Hepatocyte (in vitro differentiated cells): ENCODE data around the gene ZBTB20. TPM values are rescaled to one million over a fixed set of nuclear protein-coding genes. Genes with fewer than 3 reads are reported as not detected.

Experiments used
- DNase-seq: peaks from one replicate; pipeline ENCODE4 v3.0.0-alpha.2; 2016; ENCODE audit warnings: low spot score
- H2AFZ ChIP-seq: fragments of 200-600 bp; sonication (generic); 2 replicates; pipeline ENCODE4 v1.6.0; 2016; ENCODE audit warnings: antibody characterized with exemption, mild to moderate bottlenecking
- H3K27ac ChIP-seq: fragments of 200-600 bp; sonication (generic); 2 replicates; pipeline ENCODE4 v1.5.1; 2016; ENCODE audit warnings: mild to moderate bottlenecking
- H3K27me3 ChIP-seq: fragments of 200-600 bp; sonication (generic); 2 replicates; pipeline ENCODE4 v1.6.1; 2016
- H3K36me3 ChIP-seq: fragments of 200-600 bp; sonication (generic); replicated peaks from 2 replicates; pipeline ENCODE4 v1.5.1; 2016; ENCODE audit warnings: low read depth; ENCODE audit not compliant: insufficient read depth
- H3K4me1 ChIP-seq: fragments of 200-600 bp; sonication (generic); 2 replicates; pipeline ENCODE4 v1.5.1; 2016; ENCODE audit warnings: mild to moderate bottlenecking, moderate library complexity; ENCODE audit not compliant: insufficient read depth
- H3K4me2 ChIP-seq: fragments of 200-600 bp; sonication (generic); 2 replicates; pipeline ENCODE4 v1.6.0; 2016
- H3K4me3 ChIP-seq: fragments of 200-600 bp; sonication (generic); 2 replicates; pipeline ENCODE4 v1.5.1; 2016; ENCODE audit warnings: mild to moderate bottlenecking
- H3K79me2 ChIP-seq: fragments of 200-600 bp; sonication (generic); 2 replicates; pipeline ENCODE4 v1.6.0; 2017; ENCODE audit warnings: mild to moderate bottlenecking
- H3K9me2 ChIP-seq: fragments of 200-600 bp; sonication (generic); replicated peaks from 2 replicates; pipeline ENCODE4 v1.6.0; 2017; ENCODE audit warnings: mild to moderate bottlenecking; ENCODE audit not compliant: insufficient read depth
- H3K9me3 ChIP-seq: fragments of 200-600 bp; sonication (generic); 2 replicates; pipeline ENCODE4 v1.5.1; 2016; ENCODE audit warnings: low read depth, mild to moderate bottlenecking
- H4K20me1 ChIP-seq: fragments of 200-600 bp; sonication (generic); 2 replicates; pipeline ENCODE4 v1.6.0; 2016; ENCODE audit warnings: mild to moderate bottlenecking; ENCODE audit not compliant: insufficient read depth, poor library complexity, severe bottlenecking
- EZH2 ChIP-seq: fragments of 200-600 bp; sonication (generic); IDR thresholded peaks from 2 replicates; pipeline ENCODE4 v1.6.1; 2016; ENCODE audit warnings: antibody characterized with exemption, mild to moderate bottlenecking, borderline replicate concordance
- EZH2phosphoT487 ChIP-seq: fragments of 200-600 bp; sonication (generic); IDR thresholded peaks from one replicate; pipeline ENCODE4 v1.6.1; 2018; ENCODE audit warnings: antibody characterized with exemption, mild to moderate bottlenecking, low read depth, moderate library complexity; ENCODE audit not compliant: unreplicated experiment, severe bottlenecking
- WGBS: methylation state at CpG from one replicate; pipeline ENCODE4 v1.1.6; 2016; ENCODE audit warnings: low lambda C conversion rate; ENCODE audit errors: missing lambda C conversion rate; 5-methylcytosine and 5-hydroxymethylcytosine counted together
- polyA plus RNA-seq: library from polyadenylated mRNA; unstranded; fragments of >200 nt; fragmentation: Nextera tagmentation; extraction: Ambion mirVana; gene quantifications from 2 replicates; pipeline ENCODE4 v1.2.1, GENCODE V29; 2016
- total RNA-seq: library from RNA; depleted of rRNA; stranded (reverse); fragments of >200 nt; gene quantifications from 2 replicates; pipeline ENCODE4 v1.2.3, GENCODE V29; 2014
- TF ChIP-seq, protein P1 (sequence below): fragments of 200-600 bp; sonication (generic); IDR thresholded peaks from 2 replicates; pipeline ENCODE4 v1.5.1; 2016; ENCODE audit warnings: antibody characterized with exemption, mild to moderate bottlenecking; ENCODE audit not compliant: poor library complexity

The ZBTB20 gene
- total and polyA plus RNA-seq, 2 experiments from 2014 or later = 25.8 to 28.0 TPM

DNA sequence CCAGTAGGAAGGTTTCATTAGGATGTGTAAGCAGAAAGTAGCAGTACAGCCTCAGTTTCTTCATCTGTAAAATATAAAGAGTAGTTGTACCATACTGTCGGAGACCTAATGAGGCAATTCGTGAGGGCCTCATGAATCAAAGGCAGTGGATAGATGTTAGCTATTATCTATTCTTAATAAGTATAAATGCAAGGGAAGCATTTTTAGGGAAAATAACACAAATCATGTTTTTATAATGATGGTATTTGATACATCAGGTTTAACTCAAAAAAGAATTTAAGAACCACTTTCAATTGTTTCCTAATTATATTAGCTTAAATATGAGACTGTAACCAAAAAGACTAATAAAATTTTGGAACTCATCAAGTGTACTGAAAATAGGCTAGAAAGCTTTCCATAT, 309.1 kb downstream of the ZBTB20 start:
- Histone ChIP-seq H3K4me1 (no peaks in the 10 kb centered on the region), H2AFZ (no peak overlapping the region), H3K4me2 (no peak overlapping the region), H4K20me1 (no peaks in the 10 kb centered on the region), H3K27ac (no peak overlapping the region), H3K27me3 (no peaks in the 10 kb centered on the region), H3K79me2 (no peaks in the 10 kb centered on the region), H3K9me3 (no peaks in the 10 kb centered on the region), H3K36me3 (no peaks in the 10 kb centered on the region), H3K9me2 (no peaks in the 10 kb centered on the region), H3K4me3 (no peak overlapping the region)
- TF ChIP-seq EZH2 (no peak), EZH2phosphoT487 (no peak)
- TF ChIP-seq, protein P1, sequence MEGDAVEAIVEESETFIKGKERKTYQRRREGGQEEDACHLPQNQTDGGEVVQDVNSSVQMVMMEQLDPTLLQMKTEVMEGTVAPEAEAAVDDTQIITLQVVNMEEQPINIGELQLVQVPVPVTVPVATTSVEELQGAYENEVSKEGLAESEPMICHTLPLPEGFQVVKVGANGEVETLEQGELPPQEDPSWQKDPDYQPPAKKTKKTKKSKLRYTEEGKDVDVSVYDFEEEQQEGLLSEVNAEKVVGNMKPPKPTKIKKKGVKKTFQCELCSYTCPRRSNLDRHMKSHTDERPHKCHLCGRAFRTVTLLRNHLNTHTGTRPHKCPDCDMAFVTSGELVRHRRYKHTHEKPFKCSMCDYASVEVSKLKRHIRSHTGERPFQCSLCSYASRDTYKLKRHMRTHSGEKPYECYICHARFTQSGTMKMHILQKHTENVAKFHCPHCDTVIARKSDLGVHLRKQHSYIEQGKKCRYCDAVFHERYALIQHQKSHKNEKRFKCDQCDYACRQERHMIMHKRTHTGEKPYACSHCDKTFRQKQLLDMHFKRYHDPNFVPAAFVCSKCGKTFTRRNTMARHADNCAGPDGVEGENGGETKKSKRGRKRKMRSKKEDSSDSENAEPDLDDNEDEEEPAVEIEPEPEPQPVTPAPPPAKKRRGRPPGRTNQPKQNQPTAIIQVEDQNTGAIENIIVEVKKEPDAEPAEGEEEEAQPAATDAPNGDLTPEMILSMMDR = no peak
- no peak for DNase-seq
- WGBS = 75% methylated on average over 2 of the region's 2 CpGs

DNA sequence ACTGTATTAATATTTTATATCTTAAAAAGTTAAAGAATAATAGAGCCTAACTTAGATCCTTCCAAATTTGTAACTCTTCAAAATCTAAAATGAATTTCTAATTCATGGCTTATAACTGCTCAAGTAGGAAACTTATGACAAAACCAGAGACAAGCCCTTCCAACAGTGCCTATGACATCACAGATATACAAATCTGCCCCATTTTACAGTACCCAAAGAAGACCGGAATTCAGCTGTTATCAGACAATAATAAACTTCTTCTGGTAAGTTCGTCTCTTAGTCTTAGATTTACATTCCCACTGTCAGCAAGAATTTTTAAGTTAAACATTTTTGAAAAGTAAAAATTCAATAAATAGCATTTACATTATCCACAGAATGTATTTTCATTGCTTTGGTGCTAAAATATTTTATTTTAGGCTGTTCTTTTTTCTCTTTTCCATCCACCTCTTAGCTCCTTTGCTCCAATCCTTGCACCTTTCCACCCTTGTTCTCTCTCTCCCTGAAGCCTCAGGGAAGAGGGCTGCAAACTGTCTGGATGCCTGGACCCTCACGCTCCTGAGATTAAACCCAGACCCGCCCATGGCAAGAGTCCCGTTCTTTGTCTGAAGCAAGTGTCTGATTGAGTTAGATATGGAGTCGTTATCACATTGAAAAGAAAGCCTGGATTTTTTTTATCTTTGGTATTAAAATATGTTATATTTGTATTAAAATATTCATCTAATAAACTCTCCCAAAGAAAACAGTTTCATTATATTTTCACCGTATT, 312.7 kb downstream of the ZBTB20 start:
- H3K4me1 ChIP-seq = no peaks in the 10 kb centered on the region
- no peak for DNase-seq
- no peaks in the 10 kb centered on the region for H3K36me3 ChIP-seq
- WGBS = 41% methylated on average over 7 of the region's 7 CpGs
- no peaks in the 10 kb centered on the region for H3K79me2 ChIP-seq
- H3K9me3 ChIP-seq = no peaks in the 10 kb centered on the region
- H4K20me1 ChIP-seq = no peaks in the 10 kb centered on the region
- no peaks in the 10 kb centered on the region for H3K27me3 ChIP-seq
- H2AFZ ChIP-seq = no peak overlapping the region
- TF ChIP-seq, protein P1 = no peak
- no peak for TF ChIP-seq EZH2
- TF ChIP-seq EZH2phosphoT487 = no peak
- no peak overlapping the region for H3K27ac ChIP-seq
- no peak overlapping the region for H3K4me2 ChIP-seq
- H3K4me3 ChIP-seq = no peak overlapping the region
- H3K9me2 ChIP-seq = no peaks in the 10 kb centered on the region

DNA sequence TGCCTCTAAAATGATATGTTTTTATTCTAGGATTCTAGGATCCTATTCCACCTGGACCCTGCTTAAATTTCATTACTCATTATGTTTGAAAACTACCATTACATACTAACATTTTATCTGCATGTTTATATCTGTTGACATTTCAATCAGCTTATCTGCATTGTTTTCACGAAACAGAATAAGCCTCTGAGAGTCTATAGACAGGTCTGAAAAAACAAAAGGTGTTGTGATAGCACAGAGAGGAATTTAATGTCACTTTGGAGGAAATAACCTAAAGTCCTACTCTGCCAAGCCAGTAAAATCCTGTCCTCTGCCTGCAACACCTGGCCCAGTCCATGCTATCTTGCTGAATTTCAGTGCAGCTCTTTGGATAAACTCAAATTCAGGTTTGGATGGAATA, 315.2 kb downstream of the ZBTB20 start:
- no peak for TF ChIP-seq EZH2
- TF ChIP-seq, protein P1 = no peak
- TF ChIP-seq EZH2phosphoT487 = no peak
- Histone ChIP-seq H2AFZ (no peak overlapping the region), H4K20me1 (no peaks in the 10 kb centered on the region), H3K79me2 (no peaks in the 10 kb centered on the region), H3K4me1 (no peaks in the 10 kb centered on the region), H3K9me3 (no peaks in the 10 kb centered on the region), H3K36me3 (no peaks in the 10 kb centered on the region), H3K4me3 (no peak overlapping the region), H3K4me2 (no peak overlapping the region), H3K27ac (no peak overlapping the region), H3K27me3 (no peaks in the 10 kb centered on the region), H3K9me2 (no peaks in the 10 kb centered on the region)
- 78% methylated on average over 1 of the region's 1 CpG for WGBS
- no peak for DNase-seq

DNA sequence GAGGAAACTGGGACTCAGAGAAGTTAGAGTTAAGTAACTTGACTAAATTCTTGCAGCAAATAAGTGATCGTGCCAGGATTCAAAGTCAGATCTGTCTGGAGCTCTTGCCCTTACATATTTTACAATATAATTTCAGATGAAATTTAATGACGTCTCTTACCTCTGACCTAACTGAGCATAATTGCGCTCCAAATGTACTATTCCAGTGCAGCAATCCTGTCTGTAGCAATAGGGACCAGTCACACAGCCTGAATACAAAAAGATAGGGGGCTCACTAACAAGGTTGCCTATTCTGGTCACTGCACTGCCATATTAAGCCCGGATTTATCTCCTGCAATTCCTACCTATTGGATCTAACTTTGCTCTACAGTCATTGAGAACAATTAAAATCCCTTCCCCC, 316.4 kb downstream of the ZBTB20 start:
- no peak for DNase-seq
- WGBS = 92% methylated on average over 4 of the region's 4 CpGs
- Histone ChIP-seq H3K4me2 (no peak overlapping the region), H3K36me3 (no peaks in the 10 kb centered on the region), H4K20me1 (no peaks in the 10 kb centered on the region), H3K79me2 (no peaks in the 10 kb centered on the region), H3K9me2 (no peaks in the 10 kb centered on the region), H3K9me3 (no peaks in the 10 kb centered on the region), H3K4me1 (no peaks in the 10 kb centered on the region), H3K27ac (no peak overlapping the region), H3K4me3 (no peak overlapping the region), H2AFZ (no peak overlapping the region), H3K27me3 (no peaks in the 10 kb centered on the region)
- TF ChIP-seq EZH2 (no peak), EZH2phosphoT487 (no peak)
- TF ChIP-seq, protein P1 = no peak
